OCI-LY7 (cell line): Measurements from ENCODE around the gene ZSCAN10.

Source experiments
- CTCF ChIP-seq: fragments of 200-600 bp; sonication (generic); conservative IDR thresholded peaks from 2 replicates; pipeline ENCODE4 v1.5.1; 2014; ENCODE audit warnings: mild to moderate bottlenecking, antibody characterized with exemption, low read length, moderate library complexity, mixed read lengths
- EZH2phosphoT487 ChIP-seq: fragments of 200-600 bp; sonication (generic); IDR thresholded peaks from 2 replicates; pipeline ENCODE4 v1.6.1; 2018; ENCODE audit warnings: low read depth, borderline replicate concordance, mild to moderate bottlenecking, mixed run types, antibody characterized with exemption, low read length, moderate library complexity, mixed read lengths

GRCh38 chr16:3119286-3119685 lies 20.2 kb upstream of the ZSCAN10 start:
- TF ChIP-seq EZH2phosphoT487 (no peak), CTCF (no peak)
